Cardiac muscle cell (in vitro differentiated cells and primary cell): ENCODE data around the gene CACNA1H. TPM values are rescaled to one million over a fixed set of nuclear protein-coding genes. Genes with fewer than 3 reads are reported as not detected.

Experiments used
- DNase-seq, 2 donors: peaks; one replicate each; pipeline versions ENCODE4 v3.0.0 to v3.0.0-alpha.2; 2010 to 2017; ENCODE audit warnings: low read depth in 1 of 2, low spot score in 1 of 2
- H3K27ac ChIP-seq: fragments of 200-600 bp; sonication (generic); 2 replicates; pipeline ENCODE4 v1.5.1; 2016
- H3K27me3 ChIP-seq: fragments of 200-600 bp; sonication (generic); 2 replicates; pipeline ENCODE4 v1.6.0; 2016; ENCODE audit warnings: control low read depth
- H3K36me3 ChIP-seq: fragments of 200-600 bp; sonication (generic); 2 replicates; pipeline ENCODE4 v1.5.1; 2016; ENCODE audit warnings: control low read depth
- H3K4me1 ChIP-seq: fragments of 200-600 bp; sonication (generic); 2 replicates; pipeline ENCODE4 v1.8.1; 2017; ENCODE audit warnings: low read depth, mild to moderate bottlenecking, mixed run types
- H3K4me3 ChIP-seq: fragments of 200-600 bp; sonication (generic); 2 replicates; pipeline ENCODE4 v1.5.1; 2016; ENCODE audit warnings: mild to moderate bottlenecking
- H3K9me3 ChIP-seq: fragments of 200-600 bp; sonication (generic); 2 replicates; pipeline ENCODE4 v1.5.1; 2017; ENCODE audit warnings: low read depth, mild to moderate bottlenecking, control low read depth
- CTCF ChIP-seq: IDR thresholded peaks from 2 replicates; pipeline ENCODE4 v1.5.1; 2012; ENCODE audit warnings: low read depth, mild to moderate bottlenecking, low read length
- polyA plus RNA-seq: library from polyadenylated mRNA; unstranded; fragments of >200 nt; fragmentation: Nextera tagmentation; extraction: Ambion mirVana; gene quantifications from 2 replicates; pipeline ENCODE4 v1.2.1, GENCODE V29; 2016
- total RNA-seq: library from RNA; depleted of rRNA; stranded (reverse); fragments of >200 nt; gene quantifications from 2 replicates; pipeline ENCODE4 v1.2.3, GENCODE V29; 2016

Gene CACNA1H
- total and polyA plus RNA-seq, 2 experiments from 2014 or later = 8.9 to 66.1 TPM

- DNase-seq = no peak
- no peak for TF ChIP-seq CTCF
- no peaks in the 10 kb centered on the region for H3K36me3 ChIP-seq
- H3K27me3 ChIP-seq = no peaks in the 10 kb centered on the region
- peaks cover 3% of the 10 kb centered on the region for H3K4me1 ChIP-seq
- no peaks in the 10 kb centered on the region for H3K9me3 ChIP-seq
- H3K4me3 ChIP-seq = no peak overlapping the region
- no peak overlapping the region for H3K27ac ChIP-seq
Measured at GRCh38 chr16:1119766-1120576, 32.9 kb upstream of the CACNA1H start.

GRCh38 chr16:1120577-1120941, 32.3 kb upstream of the CACNA1H start:
- Histone ChIP-seq H3K36me3 (no peaks in the 10 kb centered on the region), H3K4me3 (no peak overlapping the region), H3K27me3 (no peaks in the 10 kb centered on the region), H3K27ac (no peak overlapping the region), H3K4me1 (peaks cover 4% of the 10 kb centered on the region), H3K9me3 (no peaks in the 10 kb centered on the region)
- DNase-seq = no peak
- TF ChIP-seq CTCF = no peak

GRCh38 chr16:1121009-1121408, 31.9 kb upstream of the CACNA1H start:
- Histone ChIP-seq H3K4me3 (no peak overlapping the region), H3K4me1 (peaks cover 9% of the 10 kb centered on the region), H3K27ac (no peak overlapping the region), H3K27me3 (no peaks in the 10 kb centered on the region), H3K9me3 (no peaks in the 10 kb centered on the region), H3K36me3 (no peaks in the 10 kb centered on the region)
- TF ChIP-seq CTCF = no peak
- no peak for DNase-seq

- Histone ChIP-seq H3K9me3 (no peaks in the 10 kb centered on the region), H3K27ac (no peak overlapping the region), H3K27me3 (no peaks in the 10 kb centered on the region), H3K36me3 (no peaks in the 10 kb centered on the region), H3K4me1 (peaks cover 12% of the 10 kb centered on the region), H3K4me3 (no peak overlapping the region)
- no peak for TF ChIP-seq CTCF
- no peak for DNase-seq
Measured at GRCh38 chr16:1121601-1122397, 31.1 kb upstream of the CACNA1H start.

GRCh38 chr16:1122398-1122765, 30.5 kb upstream of the CACNA1H start:
- Histone ChIP-seq H3K4me1 (peaks cover 9% of the 10 kb centered on the region), H3K27me3 (no peaks in the 10 kb centered on the region), H3K36me3 (no peaks in the 10 kb centered on the region), H3K9me3 (no peaks in the 10 kb centered on the region), H3K4me3 (no peak overlapping the region), H3K27ac (no peak overlapping the region)
- no peak for DNase-seq
- TF ChIP-seq CTCF = no peak
